Gastrocnemius medialis (tissue), 4 donors: Measurements from ENCODE around the gene ESAM.

Experiments used
- POLR2A ChIP-seq, 2 donors: fragments of 450-650 bp; IDR thresholded peaks; one replicate each; pipeline ENCODE4 v1.6.1; 2017; ENCODE audit warnings: antibody characterized with exemption in 2 of 2, mild to moderate bottlenecking in 2 of 2, moderate library complexity in 2 of 2
- TF ChIP-seq, protein P1 (sequence below), 5 experiments: fragments of 450-650 bp in 3 of 5; fragments of 200-600 bp in 2 of 5; sonication (generic) in 2 of 5; IDR thresholded peaks in 4 of 5; conservative IDR thresholded peaks in 1 of 5; 1 replicate in 4 of 5; 2 replicates in 1 of 5; pipeline ENCODE4 v1.5.1; 2016 to 2019; ENCODE audit warnings: antibody characterized with exemption in 5 of 5, mild to moderate bottlenecking in 3 of 5, moderate library complexity in 3 of 5

DNA sequence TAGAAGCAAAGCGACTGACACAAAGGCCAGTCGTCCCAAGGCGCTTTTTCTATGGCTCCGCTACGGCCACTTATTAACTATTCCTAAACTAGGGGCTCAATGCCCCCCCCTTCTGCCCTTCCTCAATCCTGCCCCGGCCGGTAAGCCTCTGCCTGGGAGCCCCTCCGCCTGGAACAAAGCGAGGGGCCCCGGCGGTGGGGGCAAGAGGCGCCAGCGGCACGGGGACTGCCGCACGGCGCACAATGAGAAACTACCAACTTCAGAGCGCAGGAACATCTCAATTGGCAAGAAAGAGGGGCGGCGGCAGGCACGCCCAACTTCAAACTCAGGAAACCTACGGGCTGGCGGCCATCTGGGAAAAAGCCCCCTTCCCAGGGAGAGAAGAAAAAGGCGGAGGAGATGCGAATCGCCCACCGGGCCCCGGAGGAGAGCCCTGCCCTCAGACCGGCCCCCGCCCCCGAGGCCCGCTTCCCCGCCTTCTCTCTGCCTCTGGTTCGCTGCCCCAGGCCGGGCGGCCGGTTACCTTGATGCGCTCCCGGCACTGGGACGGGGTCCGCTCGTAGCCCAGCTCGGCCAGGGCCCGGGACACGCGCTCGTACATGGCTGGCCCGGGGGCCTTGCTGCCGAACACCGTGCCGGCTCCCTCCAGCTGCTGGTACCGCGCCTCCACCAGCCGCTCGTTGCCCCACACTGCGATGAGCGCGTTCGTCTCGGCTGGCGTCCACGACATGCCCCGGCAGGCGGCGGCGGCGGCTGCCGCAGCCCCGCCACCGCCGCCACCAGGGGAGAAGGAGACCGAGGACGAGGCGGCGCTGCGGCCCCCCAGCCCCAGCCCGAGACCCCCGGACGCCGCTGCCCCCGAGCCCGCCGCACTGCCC, 37.5 kb upstream of the ESAM start:
- TF ChIP-seq, protein P1, sequence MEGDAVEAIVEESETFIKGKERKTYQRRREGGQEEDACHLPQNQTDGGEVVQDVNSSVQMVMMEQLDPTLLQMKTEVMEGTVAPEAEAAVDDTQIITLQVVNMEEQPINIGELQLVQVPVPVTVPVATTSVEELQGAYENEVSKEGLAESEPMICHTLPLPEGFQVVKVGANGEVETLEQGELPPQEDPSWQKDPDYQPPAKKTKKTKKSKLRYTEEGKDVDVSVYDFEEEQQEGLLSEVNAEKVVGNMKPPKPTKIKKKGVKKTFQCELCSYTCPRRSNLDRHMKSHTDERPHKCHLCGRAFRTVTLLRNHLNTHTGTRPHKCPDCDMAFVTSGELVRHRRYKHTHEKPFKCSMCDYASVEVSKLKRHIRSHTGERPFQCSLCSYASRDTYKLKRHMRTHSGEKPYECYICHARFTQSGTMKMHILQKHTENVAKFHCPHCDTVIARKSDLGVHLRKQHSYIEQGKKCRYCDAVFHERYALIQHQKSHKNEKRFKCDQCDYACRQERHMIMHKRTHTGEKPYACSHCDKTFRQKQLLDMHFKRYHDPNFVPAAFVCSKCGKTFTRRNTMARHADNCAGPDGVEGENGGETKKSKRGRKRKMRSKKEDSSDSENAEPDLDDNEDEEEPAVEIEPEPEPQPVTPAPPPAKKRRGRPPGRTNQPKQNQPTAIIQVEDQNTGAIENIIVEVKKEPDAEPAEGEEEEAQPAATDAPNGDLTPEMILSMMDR (IDR thresholded peaks at IDR 0.05 in 4 of 5, conservative IDR thresholded peaks at IDR 0.05 in 1 of 5), result no peak
- no peak for TF ChIP-seq POLR2A (IDR thresholded peaks at IDR 0.05)
